Stimulated activated naive B cell treated with anti-CD40 and anti-IgM and Interleukin-4, amounts not matched to agents 10 μg/mL and 1 μg/mL and 100 μg/mL, for 72 hours (primary cell): ENCODE results near the gene KAT6B.

Experiments
- ATAC-seq, 2 donors: fragments of 150-1000 bp; cut with Tn5 transposase; replicated peaks; 2 replicates each; pipeline ENCODE4 v1.10.0; 2021; ENCODE audit warnings: moderate library complexity in 1 of 2
- DNase-seq: peaks from one replicate; pipeline ENCODE4 v3.0.0; 2021
- H3K27ac Mint-ChIP-seq: one replicate; pipeline ENCODE4 v1.8.0; 2022; ENCODE audit warnings: mild to moderate bottlenecking, mixed read lengths
- H3K27me3 Mint-ChIP-seq, 2 donors: one replicate each; pipeline ENCODE4 v1.8.0; 2022; ENCODE audit warnings: mixed read lengths in 2 of 2
- H3K36me3 Mint-ChIP-seq, 2 donors: one replicate each; pipeline ENCODE4 v1.8.0; 2022; ENCODE audit warnings: mixed read lengths in 2 of 2, mild to moderate bottlenecking in 1 of 2
- H3K4me1 Mint-ChIP-seq, 2 donors: one replicate each; pipeline ENCODE4 v1.8.0; 2022; ENCODE audit warnings: mixed read lengths in 2 of 2, mild to moderate bottlenecking in 1 of 2
- H3K4me3 Mint-ChIP-seq, 2 donors: one replicate each; pipeline ENCODE4 v1.8.0; 2022; ENCODE audit warnings: mild to moderate bottlenecking in 2 of 2, mixed read lengths in 2 of 2, moderate library complexity in 1 of 2
- H3K9me3 Mint-ChIP-seq, 2 donors: one replicate each; pipeline ENCODE4 v1.8.0; 2022; ENCODE audit warnings: mixed read lengths in 2 of 2, mild to moderate bottlenecking in 1 of 2

The KAT6B gene

DNA sequence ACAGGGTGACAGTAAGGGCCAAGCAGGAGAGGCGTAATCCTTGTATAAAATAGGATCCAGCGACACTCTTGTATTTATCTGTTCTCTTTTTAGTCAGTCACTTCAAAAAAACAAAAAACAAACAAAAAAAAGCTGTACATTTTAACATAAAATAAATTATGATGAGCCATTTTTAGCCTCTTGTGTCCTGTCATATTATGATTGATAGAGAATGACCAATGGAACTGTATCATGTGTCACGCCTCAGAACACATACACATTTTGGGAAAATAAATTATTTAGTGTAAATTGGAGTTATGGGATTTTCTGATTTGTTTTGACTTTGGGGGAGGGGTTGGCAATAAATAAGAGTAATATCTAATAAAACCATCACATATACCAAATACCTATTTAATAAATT lies 205.7 kb downstream of the KAT6B start:
- ATAC-seq = no peak
- no peak for DNase-seq
- Mint-ChIP-seq H3K27me3 (no peaks in the 10 kb centered on the region), H3K27ac (no peak overlapping the region), H3K4me3 (no peak overlapping the region), H3K9me3 (peaks cover 9 to 12% of the 10 kb centered on the region in 2 donors), H3K36me3 (peaks cover 44 to 46% of the 10 kb centered on the region in 2 donors), H3K4me1 (peaks cover 23 to 46% of the 10 kb centered on the region in 2 donors)

DNA sequence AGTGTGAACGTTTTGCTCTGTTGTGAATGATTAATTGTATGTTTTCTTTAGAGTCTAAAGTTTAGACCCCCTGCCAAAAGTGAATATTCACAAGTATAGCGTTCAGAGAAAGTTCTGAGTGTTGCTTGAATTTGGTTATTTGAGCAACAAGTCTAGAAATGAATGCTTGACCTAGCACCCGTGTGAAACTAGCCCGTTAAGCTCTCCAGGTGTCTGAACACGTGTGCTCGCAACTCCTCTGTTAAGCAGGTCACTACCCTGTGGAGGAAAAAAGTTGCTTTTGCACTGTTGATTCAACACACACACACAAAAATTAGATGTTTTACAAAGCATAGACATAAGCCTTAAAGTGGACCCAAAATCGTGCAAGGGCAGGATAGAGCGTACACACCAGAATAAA lies 206.4 kb downstream of the KAT6B start:
- H3K4me3 Mint-ChIP-seq = no peak overlapping the region
- H3K36me3 Mint-ChIP-seq = peaks cover 43 to 46% of the 10 kb centered on the region in 2 donors
- DNase-seq (no peak), ATAC-seq (no peak)
- no peaks in the 10 kb centered on the region for H3K27me3 Mint-ChIP-seq
- peaks cover 9 to 12% of the 10 kb centered on the region in 2 donors for H3K9me3 Mint-ChIP-seq
- H3K4me1 Mint-ChIP-seq = peaks cover 28 to 53% of the 10 kb centered on the region in 2 donors
- no peak overlapping the region for H3K27ac Mint-ChIP-seq

DNA sequence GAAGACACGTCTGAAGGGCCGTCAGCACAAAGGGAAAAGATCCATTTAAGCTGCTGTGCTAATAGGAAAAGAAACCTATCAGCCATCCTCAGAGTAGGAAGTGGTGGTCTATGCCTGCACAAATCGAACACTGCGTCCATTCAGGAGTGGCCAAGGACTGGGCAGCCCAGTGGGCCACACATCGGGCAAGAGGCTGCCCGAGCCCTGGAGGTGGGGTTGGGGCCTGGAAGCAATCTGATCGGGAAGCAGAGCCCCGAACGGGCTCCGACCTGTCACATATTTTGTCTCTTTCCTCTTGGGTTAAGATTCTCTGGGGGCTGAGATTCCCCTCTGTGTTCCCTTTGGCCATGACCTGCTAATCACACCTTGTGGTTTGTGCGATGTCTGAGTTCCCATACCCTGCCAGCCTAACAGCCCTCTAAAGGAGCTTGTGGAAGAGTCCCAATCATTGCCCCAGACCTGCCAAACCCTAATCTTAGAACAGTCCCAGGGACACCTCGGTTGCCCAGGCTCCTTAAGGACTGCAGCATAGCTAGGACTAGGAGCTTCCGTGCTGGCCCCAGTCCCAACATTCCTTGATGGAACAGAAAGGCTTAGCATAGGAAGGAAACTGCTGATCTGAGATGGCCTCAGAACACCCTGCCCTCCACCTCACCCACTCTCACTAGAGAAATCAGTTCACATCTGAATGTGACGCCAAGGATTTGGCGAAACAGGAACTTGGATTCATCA lies 207.2 kb downstream of the KAT6B start:
- Mint-ChIP-seq H3K36me3 (peaks cover 39 to 42% of the 10 kb centered on the region in 2 donors), H3K9me3 (peaks cover 9 to 12% of the 10 kb centered on the region in 2 donors), H3K27me3 (no peaks in the 10 kb centered on the region), H3K4me3 (no peak overlapping the region), H3K4me1 (peaks cover 30 to 57% of the 10 kb centered on the region in 2 donors), H3K27ac (no peak overlapping the region)
- ATAC-seq (no peak), DNase-seq (no peak)

DNA sequence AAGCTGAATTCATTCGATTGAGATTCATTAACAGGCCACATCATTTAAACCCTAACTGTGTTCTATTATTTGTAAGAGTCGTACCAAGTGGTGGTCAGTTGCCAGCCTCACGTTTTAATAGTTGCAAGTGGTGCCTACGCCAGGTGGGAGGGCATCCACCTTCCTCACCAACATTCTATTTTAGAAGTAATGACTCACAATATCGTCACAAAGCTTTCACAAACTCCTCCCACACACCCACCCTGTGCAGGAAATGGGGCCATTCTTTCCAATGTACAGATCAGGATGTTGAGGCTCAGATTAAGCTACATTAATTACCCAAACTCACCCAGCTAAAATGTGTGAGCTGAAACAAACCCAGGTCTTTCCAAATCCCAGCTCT lies 207.7 kb downstream of the KAT6B start:
- Mint-ChIP-seq H3K27me3 (no peaks in the 10 kb centered on the region), H3K36me3 (peaks cover 34 to 36% of the 10 kb centered on the region in 2 donors), H3K27ac (no peak overlapping the region), H3K4me1 (peaks cover 30 to 55% of the 10 kb centered on the region in 2 donors), H3K9me3 (peaks cover 9 to 12% of the 10 kb centered on the region in 2 donors), H3K4me3 (no peak overlapping the region)
- no peak for ATAC-seq
- no peak for DNase-seq

DNA sequence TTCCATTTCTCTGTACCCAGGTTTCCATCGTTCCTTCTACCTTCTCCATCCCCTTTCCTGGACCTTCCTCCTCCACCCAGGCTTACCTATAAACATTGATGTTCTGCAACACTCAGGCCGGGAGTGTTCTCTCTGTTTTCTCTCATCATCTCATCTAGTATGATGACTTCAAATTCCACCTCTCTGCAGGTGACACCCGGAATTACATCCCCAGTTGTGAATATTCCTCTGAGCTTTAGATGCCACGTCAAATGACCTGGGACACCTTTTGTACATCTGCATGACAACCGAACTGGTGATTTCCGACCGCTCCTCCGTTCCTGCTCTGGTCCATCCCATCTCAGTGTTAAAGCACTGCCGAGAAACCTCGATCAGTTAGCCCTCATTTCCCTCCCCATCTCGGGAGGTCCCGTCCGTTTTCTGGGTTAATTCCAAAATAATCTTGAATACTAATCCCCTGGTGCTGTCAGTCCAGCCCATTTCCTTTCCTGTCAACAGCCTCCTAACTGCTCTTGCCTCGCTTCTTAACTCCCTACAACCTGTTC lies 208.4 kb downstream of the KAT6B start:
- Mint-ChIP-seq H3K9me3 (peaks cover 9 to 12% of the 10 kb centered on the region in 2 donors), H3K36me3 (peaks cover 29 to 30% of the 10 kb centered on the region in 2 donors), H3K27ac (peak overlapping the region; percentile 7), H3K4me3 (peak overlapping the region in 1 of 2 donors; percentile 14), H3K27me3 (no peaks in the 10 kb centered on the region), H3K4me1 (peaks cover 30 to 55% of the 10 kb centered on the region in 2 donors)
- no peak for DNase-seq
- no peak for ATAC-seq

DNA sequence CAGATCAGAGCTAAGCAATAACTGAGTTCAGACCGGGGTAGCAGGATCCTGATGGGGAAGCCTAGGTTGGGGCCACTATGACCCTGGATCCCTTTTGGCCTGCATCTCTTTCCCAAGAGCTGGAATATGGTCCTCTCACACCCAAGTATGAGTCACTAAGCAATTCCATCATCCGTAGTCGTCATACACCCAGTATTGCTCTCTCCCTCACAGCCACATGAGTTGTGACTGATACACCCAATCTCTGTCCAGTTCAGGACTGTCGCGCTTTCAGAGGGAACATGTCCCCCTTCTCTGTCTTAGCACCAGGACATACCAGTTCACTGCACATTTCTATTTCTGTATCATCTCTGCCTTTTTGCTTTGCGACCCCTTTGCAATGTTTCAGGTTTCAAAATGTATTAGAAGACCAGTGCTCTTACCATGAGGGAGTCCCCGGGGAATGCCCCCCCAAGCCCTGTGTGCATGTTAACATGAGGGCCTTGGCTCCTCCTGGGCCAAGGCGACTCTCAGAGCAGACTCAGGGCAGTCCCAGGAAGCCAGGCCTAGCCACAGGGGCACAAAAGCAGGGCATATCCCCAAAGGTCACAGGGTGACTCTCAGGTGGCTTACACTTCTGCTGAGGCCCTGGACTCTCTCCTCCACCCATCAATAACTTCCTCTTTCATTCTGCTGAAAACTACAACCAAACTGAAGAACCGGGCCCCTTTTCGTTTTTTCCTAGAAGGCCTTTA lies 209.7 kb downstream of the KAT6B start:
- Mint-ChIP-seq H3K4me1 (peaks cover 32 to 61% of the 10 kb centered on the region in 2 donors), H3K36me3 (peaks cover 19 to 21% of the 10 kb centered on the region in 2 donors), H3K4me3 (peak overlapping the region in 1 of 2 donors; percentile 60), H3K27me3 (no peaks in the 10 kb centered on the region), H3K27ac (peak overlapping the region; percentile 84), H3K9me3 (peaks cover 9 to 12% of the 10 kb centered on the region in 2 donors)
- ATAC-seq (peak; percentile 98 to 99), DNase-seq (peak; percentile 80)

DNA sequence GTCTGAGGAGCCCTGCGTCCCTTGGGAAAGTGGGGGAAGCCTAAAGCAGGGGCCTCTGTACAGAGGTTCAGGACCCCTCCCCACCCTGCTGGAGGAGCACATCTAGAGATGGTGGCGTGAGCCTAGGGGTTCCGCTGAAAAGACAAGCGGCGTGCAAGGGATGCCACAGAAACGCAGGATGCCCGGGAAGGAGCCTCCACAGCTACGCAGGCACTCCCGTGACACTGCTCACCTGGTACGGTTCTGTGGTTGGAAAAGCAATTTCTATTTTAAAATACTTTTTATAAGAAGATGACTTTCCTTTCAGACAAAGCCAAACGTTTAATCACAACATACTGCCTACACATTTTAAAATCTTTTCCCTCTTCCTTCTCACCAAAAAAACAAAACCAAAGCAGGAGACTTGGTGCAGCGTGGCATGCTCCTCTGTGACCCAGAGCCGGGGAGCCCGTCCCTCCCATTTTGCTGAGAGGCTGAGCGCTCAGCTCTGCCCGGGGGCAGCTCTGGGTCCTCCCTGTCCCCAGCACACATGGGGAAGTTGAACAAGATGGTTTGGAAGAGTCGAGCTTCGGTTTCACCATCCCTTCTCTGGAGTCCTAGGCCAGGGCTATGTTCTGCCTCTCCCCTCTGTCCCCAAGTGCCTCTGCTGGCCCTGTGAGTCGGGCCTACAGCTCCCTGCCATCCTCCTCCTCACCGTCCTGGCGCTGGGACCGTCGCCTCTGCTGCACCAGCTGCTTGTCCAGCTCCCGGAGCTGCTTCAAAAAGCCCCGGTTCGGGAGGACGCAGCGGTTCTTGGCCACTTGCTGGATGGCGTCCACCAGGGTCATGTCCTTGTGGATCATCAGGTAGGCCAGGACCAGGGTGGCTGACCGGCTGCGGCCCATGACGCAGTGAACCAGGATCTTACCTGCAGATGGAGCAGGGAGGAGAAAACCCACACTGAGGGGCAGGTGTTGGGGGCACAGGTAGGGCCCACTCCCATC lies 211.1 kb downstream of the KAT6B start:
- H3K4me1 Mint-ChIP-seq = peaks cover 32 to 61% of the 10 kb centered on the region in 2 donors
- ATAC-seq (no peak), DNase-seq (no peak)
- no peaks in the 10 kb centered on the region for H3K27me3 Mint-ChIP-seq
- peak overlapping the region in 1 of 2 donors; percentile 14 for H3K4me3 Mint-ChIP-seq
- peaks cover 18 to 19% of the 10 kb centered on the region in 2 donors for H3K36me3 Mint-ChIP-seq
- peaks cover 9 to 12% of the 10 kb centered on the region in 2 donors for H3K9me3 Mint-ChIP-seq
- H3K27ac Mint-ChIP-seq = peak overlapping the region; percentile 84

DNA sequence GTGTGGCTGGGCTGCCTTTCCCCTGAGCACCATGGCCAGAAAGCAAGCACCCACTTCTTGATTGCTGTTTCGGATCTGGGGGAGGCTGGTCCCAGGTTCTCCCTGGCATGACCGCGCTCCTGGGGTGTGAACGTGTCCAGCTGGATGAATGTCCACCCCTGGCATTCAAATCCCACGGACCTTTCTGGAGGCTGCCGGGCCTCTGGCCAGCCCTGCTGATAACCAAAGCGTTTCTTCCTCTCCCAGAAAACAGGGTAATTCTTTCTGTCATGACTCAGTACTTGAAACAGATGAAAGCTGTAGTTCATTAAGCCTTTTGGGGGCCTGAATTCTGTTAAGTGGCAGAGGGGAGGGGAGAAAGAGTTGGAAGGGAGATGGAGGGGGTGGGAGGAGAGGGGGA lies 211.9 kb downstream of the KAT6B start:
- Mint-ChIP-seq H3K4me3 (no peak overlapping the region), H3K36me3 (peaks cover 14 to 15% of the 10 kb centered on the region in 2 donors), H3K27ac (peak overlapping the region; percentile 4), H3K4me1 (peaks cover 32 to 57% of the 10 kb centered on the region in 2 donors), H3K27me3 (peaks cover 0 to 2% of the 10 kb centered on the region in 2 donors), H3K9me3 (peaks cover 9 to 12% of the 10 kb centered on the region in 2 donors)
- ATAC-seq = no peak
- DNase-seq = no peak

DNA sequence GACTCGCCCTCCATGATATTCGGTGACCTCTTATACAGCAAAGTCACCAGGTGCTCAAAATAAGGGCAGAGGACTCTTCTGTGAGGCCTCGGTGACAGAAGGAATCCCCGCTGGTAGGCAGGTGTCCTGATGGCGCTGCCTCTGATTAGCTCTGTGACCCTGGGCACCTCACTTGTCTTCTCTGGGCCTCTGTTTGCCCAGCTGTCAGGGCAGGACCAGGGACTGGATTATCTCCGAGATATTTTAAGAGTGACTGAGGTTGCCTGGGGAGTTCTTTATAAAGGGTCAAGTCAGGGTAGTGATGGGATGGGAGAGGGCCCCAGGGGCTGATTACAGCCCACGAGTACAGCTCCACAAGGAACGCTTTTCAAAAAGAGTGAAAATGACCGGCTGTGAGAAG lies 214.2 kb downstream of the KAT6B start:
- ATAC-seq (no peak), DNase-seq (no peak)
- Mint-ChIP-seq H3K4me1 (peaks cover 26 to 34% of the 10 kb centered on the region in 2 donors), H3K9me3 (peaks cover 3 to 5% of the 10 kb centered on the region in 2 donors), H3K36me3 (peaks cover 4 to 7% of the 10 kb centered on the region in 2 donors), H3K4me3 (no peak overlapping the region), H3K27ac (no peak overlapping the region), H3K27me3 (peaks cover 7 to 16% of the 10 kb centered on the region in 2 donors)

DNA sequence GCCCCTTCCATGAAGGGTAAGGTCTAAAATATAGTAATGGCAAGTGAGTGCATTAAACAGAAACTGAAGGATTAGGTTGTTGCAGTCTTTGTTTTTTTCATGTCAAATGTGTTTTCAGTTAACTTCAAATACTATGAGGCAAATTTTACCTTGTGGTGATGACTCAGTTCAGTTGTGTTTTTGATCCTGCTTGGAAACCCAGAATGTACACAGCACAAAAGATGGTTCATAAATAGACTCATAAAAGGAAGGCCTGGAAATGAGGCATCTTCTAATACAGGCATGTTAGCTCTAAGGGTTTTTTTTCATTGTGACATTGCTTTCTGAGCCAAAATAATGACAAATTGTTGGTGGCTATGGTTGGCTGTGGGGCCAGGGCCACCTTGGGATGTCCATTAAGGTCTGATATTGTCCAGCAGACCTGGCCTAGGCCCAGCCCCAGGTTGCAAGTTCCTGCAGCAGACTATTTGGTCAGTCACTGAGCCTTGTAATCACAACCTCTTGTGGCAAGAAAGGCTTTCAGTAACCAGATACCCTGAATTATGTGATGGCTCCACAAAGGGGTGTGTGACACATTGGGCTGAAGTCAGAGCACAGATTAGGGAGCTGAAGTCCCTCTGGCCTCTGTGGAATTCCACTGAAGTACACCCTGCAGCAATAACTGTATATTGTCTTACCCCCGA lies 216.0 kb downstream of the KAT6B start:
- ATAC-seq (peak in 1 of 2 donors; percentile 44), DNase-seq (no peak)
- peaks cover 0 to 3% of the 10 kb centered on the region in 2 donors for H3K36me3 Mint-ChIP-seq
- H3K9me3 Mint-ChIP-seq = no peaks in the 10 kb centered on the region
- peaks cover 11 to 16% of the 10 kb centered on the region in 2 donors for H3K4me1 Mint-ChIP-seq
- peaks cover 7 to 16% of the 10 kb centered on the region in 2 donors for H3K27me3 Mint-ChIP-seq
- no peak overlapping the region for H3K4me3 Mint-ChIP-seq
- H3K27ac Mint-ChIP-seq = no peak overlapping the region

DNA sequence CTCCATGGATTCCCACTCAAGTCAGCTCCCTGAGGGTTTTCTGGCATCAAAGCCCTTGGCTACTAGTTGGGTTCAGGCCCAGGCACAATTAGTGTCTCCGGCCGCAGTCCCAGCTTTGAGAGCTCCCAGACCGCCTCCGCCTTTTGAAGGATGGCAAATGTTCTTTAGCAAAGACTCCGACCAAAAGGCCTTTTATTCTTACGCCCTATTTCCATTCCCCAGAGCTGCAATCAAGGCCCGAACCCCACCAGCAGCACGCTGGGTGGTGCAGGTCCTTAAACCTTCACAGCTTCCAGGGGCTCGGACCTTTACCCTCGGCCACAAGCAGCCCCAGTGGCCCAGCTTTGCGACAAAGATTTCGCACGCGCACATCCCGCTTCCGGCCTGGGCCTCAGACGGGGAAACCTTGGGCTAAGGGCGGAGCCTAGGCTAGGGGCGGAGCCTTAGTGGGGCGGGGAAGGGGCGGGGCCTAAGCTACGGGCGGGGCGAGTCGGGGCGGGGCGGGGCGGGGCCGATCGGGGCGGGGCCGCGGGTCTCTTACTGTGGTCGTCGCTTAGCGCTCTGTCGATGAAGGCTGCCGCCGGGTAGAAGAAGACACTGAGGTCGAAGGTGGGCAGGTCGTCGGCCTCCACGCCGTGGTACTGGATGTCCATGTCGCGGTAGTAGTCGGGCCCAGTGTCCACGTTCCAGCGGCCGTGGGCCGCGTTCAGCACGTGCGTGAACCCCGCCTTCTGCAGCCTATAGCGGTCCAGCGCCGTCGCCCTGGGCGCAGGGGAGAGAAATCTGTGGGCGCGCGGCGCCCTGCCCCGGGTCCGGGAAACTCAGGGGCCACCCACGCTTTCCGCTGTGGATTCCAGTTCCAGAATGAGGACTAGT lies 217.1 kb downstream of the KAT6B start:
- DNase-seq (peak; percentile 15), ATAC-seq (peak; percentile 63 to 73)
- peaks cover 0 to 3% of the 10 kb centered on the region in 2 donors for H3K36me3 Mint-ChIP-seq
- peak overlapping the region; percentile 52 to 64 for H3K4me3 Mint-ChIP-seq
- H3K27me3 Mint-ChIP-seq = peaks cover 7 to 16% of the 10 kb centered on the region in 2 donors
- H3K27ac Mint-ChIP-seq = peak overlapping the region; percentile 62
- no peaks in the 10 kb centered on the region for H3K9me3 Mint-ChIP-seq
- peaks cover 6% of the 10 kb centered on the region in 2 donors for H3K4me1 Mint-ChIP-seq

DNA sequence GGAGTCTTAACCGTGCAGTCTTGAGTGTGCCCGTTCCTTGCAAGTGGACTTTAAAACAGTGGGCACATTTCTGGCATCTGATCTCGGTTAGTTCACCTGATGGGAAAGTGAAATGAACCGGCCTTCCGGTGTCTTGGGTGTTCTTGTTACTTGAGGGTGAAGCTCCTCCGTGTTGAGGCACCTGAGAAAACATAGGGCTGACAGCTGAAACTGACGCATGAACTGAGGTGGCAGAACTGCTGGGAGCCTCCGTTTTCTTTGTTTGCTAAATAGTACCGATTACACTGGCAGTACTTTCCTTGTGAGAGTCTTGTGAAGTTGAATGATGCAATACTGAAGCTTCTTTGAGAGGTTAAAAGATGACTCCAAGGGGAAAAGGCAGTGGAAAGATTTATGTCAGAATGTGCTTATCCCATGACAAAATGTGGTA lies 222.3 kb downstream of the KAT6B start:
- H3K36me3 Mint-ChIP-seq = peaks cover 0 to 3% of the 10 kb centered on the region in 2 donors
- H3K4me3 Mint-ChIP-seq = no peak overlapping the region
- ATAC-seq (no peak), DNase-seq (no peak)
- peaks cover 7 to 10% of the 10 kb centered on the region in 2 donors for H3K27me3 Mint-ChIP-seq
- no peak overlapping the region for H3K27ac Mint-ChIP-seq
- H3K9me3 Mint-ChIP-seq = no peaks in the 10 kb centered on the region
- peaks cover 0 to 3% of the 10 kb centered on the region in 2 donors for H3K4me1 Mint-ChIP-seq
